Left ventricle myocardium superior (tissue), 1 donor: Measurements from ENCODE around the gene CR1. TPM values are rescaled to one million over a fixed set of nuclear protein-coding genes. Genes with fewer than 3 reads are reported as not detected.
"Not testable (repeated sequence)": the region's sequence is repeated elsewhere in the genome, so short reads cannot be mapped to it uniquely, and the experiment has no call there.

Source experiments
- ATAC-seq: fragments of 200-7000 bp; cut with Tn5 transposase; one replicate; pipeline ENCODE4 v1.9.1; 2020; ENCODE audit warnings: mild to moderate bottlenecking, moderate library complexity
- DNase-seq: peaks from one replicate; pipeline ENCODE4 v3.0.0-alpha.2; 2020
- intact Hi-C: fragments of 100-400 bp; cut with micrococcal nuclease; formaldehyde crosslinking; loops from one replicate; pipeline ENCODE4 v1.11.0; 2022
- total RNA-seq: library from RNA; stranded (reverse); fragmentation: NEBNext Ultra II Directional; extraction: Animal tissue kit (Norgen Biotek cat#: 25700); gene quantifications from one replicate; pipeline ENCODE4 v1.2.1, GENCODE V29; 2021
- donor health status: DM: no; HTN: yes; CAD: no; lungs with severe emphysema.

The CR1 gene
- total RNA-seq, 1 donor from 2014 or later: 2.2 TPM

DNA sequence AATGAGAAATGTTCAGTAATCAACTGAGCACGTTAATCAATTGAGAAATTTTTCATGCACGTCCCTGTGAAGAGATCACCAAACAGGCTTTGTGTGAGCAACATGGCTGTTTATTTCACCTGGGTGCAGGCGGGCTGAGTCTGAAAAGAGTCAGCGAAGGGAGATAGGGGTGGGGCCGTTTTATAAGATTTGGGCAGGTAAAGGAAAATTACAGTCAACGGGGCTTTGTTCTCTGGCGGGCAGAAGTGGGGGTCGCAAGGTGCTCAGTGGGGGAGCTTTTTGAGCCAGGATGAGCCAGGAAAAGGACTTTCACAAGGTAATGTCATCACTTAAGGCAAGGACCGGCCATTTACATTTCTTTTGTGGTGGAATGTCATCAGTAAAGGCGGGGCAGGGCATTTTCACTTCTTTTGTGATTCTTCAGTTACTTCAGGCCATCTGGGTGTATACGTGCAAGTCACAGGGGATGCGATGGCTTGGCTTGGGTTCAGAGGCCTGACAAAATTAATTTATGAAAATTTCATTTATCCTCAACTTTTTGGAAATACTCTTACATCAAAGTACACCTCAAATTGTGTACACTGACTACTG lies 137.8 kb downstream of the CR1 start:
- intact Hi-C loops, DNase-seq, ATAC-seq: not testable (repeated sequence)

DNA sequence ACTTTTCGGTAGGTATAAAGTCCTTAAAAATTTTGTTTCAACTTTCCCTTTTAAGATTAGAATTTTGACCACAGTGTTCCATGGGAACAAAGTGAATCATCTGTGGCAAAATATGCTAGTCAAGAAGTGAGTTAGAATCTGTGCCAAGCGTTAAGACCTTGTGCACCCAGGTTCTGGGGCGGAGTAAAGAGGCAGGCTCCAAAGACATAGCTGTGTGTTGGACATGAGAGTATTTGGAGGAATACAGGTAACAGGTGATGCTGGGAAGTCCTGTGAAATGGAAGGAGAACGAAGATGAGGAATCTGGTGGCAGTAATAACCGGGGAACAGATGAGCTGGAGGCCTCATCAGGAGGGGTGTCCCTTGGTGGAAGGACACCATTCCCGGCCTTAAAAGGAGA lies 138.3 kb downstream of the CR1 start:
- ATAC-seq, intact Hi-C loops, DNase-seq: not testable (repeated sequence)

DNA sequence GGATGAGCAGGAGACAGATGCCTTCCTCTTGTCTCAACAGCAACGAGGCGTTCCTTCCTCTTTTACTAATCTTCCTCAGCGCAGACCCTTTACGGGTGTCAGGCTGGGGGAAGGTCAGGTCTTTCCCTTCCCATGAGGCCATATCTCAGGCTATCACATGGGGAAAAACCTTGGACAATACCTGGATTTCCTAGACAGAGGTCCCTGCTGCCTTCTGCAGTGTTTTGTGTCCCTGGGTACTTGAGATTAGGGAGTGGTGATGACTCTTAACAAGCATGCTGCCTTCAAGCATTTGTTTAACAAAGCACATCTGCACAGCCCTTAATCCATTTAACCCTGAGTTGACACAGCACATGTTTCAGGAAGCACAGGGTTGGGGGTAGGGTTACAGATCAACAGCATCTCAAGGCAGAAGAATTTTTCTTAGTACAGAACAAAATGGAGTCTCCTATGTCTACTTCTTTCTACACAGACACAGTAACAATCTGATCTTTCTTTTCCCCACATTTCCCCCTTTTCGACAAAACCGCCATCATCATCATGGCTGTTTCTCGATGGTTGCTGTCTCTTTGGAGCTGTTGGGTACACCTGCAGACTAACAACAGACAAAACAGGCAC lies 139.7 kb downstream of the CR1 start:
- DNase-seq, intact Hi-C loops, ATAC-seq: not testable (repeated sequence)

DNA sequence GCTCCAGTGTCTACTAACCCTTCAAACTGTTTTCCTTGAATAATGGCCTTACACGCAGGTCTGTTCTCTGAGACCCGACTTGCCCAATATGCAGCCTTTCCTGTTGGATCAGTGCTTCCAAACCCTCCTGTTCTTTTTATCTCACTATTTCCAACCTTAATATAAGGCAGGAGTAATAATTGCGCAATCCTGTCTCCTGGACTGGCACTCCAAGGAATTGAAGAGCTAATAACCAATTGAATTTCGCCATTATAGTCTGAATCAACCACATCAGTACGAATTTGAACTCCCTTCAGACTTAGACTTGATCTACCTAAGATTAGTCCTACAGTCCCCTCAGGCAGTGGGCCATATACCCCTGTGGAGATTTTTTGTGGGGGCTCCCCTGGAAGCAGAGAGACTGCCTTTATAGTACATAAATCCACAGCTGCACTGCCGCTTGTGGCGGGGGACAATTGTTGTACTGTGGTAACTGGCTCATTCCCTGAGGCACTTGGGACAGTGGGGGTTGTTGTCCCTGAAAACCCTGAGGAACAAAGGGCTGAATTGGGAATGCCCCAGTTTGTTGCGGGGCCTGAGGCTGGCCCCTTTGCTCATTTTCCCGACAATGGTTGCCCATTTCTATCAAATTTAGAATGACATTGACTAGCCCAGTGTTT lies 142.7 kb downstream of the CR1 start:
- ATAC-seq, DNase-seq, intact Hi-C loops: not testable (repeated sequence)

DNA sequence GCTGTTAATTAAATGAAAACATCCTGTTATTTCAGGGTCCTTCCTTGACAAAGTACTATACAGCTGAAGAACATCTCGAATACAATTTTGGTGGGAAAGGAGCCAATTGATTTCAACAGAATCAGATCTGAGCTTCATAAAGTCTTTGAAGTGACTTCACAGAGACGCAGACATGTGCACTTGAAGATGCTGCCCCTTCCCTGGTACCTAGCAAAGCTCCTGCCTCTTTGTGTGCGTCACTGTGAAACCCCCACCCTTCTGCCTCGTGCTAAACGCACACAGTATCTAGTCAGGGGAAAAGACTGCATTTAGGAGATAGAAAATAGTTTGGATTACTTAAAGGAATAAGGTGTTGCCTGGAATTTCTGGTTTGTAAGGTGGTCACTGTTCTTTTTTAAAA lies 143.4 kb downstream of the CR1 start:
- intact Hi-C loops, ATAC-seq, DNase-seq: not testable (repeated sequence)

DNA sequence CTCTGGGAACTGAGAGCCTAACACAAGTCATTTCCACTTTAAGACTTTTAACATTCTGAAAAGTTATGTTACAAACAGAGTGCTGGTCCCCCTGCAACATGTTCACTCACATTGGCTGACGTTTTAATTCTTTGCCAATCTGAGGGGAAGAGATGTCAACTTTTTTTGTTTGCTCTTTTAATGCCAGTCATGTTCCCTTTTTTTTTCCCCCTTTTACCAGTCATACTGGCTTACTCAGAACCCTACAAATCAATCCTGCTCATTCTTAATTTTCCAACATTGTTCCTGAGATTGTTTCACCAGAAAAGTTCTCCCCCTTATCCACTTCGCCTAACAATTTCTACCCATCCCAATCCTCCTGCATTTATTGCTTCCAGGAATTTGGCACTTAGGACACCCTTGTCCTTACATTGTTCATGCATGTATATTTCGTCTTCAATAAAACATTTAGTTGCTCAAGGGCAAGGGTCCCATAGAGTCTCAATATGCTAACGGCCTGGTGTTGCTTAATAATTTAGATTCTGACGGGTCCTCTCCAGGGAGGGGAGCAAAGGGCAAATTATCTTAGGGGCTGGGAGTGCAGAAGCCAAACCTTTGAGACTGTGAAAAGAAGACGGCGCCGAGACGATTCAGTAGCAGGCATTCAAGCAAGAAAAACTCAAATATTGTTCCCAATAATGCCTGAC lies 148.4 kb downstream of the CR1 start:
- DNase-seq (no peak), ATAC-seq (no peak)
- intact Hi-C loops: no loop called here

DNA sequence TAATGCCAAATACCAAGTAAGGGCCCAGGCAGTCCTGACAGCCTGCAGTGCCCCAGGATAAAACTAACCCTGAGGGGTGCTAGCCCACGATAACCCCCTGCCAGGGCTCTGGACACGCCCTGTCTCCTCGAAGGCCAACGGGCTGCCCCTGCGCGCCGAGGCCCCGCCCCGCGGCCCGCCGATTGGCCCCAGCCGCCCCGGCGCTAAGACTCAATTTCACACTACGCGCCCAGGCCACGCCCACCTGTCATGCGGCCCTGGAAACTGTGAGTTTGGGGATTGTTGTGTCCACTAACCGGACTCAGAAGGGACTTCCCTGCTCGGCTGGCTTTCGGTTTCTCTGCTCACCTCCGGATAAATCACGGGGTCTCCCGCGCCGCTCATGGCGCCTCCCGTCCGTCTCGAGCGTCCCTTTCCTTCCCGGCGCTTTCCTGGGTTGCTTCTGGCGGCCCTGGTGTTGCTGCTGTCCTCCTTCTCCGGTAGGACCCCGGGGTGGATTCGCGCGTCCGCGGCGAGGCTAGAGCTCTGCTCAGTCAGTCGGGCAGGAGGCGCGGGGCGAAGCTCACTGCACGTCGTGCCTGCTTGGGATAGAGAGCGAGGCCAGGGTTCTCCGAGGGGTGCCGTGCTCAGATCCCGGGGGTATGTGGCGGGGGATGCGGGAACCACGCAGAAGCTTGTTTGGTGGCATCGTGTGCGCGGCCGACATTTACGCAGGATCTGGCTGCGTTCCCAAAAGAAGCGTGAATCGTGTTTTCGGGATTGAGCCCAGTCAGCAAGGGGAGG lies 149.1 kb downstream of the CR1 start, which contains the start of gene CR1L:
CR1L (plus strand) TSS at position 282 of the 783 bp plus-strand sequence; CDS start at position 383, 101 bp downstream.
- ATAC-seq: peak; percentile 100
- DNase-seq: peak; percentile 88
- intact Hi-C loops: no loop called here

DNA sequence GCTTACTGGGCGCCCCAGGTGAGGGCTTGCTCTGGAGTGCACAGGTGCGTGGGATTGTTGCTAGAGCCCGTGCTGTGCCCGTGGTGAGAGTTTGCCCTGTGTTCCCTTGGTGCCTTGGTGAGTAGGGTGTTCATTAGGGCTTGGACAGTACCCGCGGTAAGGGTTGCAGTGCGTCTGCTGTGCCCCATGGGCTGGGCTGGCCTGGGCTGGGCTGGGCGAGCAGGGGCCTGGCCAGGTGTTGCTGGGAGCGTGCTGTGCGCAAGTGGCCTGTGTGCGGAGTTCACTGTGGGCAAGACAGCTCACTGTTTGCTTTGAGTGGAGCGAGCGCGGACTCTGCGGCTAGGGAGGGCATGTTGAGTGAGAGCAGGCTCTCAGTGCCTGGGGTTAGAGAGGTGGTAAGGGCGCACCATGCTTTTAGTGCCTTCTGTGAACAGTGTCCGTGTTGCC lies 149.7 kb downstream of the CR1 start:
- peak; percentile 13 for ATAC-seq
- intact Hi-C loops: no loop called here
- no peak for DNase-seq

DNA sequence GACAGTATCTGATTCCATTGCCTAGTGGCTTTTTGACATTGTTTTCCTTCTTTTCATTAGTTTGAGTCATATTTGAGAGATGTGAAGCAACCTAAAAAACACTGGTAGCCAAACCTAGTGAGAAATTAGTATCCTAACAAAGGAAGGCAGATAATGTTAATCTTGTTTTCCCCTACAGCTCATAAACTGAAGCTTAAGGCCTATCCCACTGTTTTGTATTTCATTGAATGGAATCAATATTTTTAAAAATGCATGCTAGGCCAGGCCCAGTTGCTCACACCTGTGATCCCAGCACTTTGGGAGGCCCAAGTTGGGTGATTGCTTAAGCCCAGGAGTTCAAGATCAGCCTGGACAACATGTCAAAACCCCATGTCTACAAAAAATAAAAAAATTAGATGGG lies 150.2 kb downstream of the CR1 start:
- ATAC-seq: no peak
- DNase-seq: no peak
- intact Hi-C loops: no loop called here

DNA sequence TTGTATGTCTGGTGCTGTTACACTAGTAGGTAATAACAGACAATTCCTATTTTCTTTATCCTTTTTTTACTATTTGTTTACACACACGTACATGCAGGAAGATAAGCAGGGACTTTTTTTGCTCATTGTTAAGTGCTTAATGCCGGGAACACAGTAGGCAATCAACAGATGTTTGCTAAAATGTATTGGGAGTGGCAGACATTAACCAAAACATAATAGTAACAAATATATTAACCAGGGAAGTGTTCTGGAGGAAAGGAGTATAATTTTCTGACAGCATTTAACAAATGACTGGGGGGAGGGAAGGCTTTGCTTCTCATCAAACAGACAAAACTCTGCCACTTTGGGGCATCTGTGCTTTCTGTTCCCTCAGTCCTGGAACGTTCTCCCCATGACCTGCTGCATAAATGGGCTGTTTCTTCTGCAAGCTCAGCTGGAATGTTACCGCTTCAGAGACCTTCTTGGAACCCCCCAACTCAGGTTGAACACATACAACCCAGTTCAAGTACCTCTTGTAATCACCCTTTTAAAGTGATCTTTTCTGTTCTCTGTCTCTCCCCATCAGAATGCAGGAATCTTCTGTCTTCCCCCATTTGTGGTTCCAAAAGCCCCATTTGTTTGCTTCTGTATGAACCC lies 151.1 kb downstream of the CR1 start:
- ATAC-seq (no peak), DNase-seq (no peak)
- intact Hi-C loops: no loop called here

DNA sequence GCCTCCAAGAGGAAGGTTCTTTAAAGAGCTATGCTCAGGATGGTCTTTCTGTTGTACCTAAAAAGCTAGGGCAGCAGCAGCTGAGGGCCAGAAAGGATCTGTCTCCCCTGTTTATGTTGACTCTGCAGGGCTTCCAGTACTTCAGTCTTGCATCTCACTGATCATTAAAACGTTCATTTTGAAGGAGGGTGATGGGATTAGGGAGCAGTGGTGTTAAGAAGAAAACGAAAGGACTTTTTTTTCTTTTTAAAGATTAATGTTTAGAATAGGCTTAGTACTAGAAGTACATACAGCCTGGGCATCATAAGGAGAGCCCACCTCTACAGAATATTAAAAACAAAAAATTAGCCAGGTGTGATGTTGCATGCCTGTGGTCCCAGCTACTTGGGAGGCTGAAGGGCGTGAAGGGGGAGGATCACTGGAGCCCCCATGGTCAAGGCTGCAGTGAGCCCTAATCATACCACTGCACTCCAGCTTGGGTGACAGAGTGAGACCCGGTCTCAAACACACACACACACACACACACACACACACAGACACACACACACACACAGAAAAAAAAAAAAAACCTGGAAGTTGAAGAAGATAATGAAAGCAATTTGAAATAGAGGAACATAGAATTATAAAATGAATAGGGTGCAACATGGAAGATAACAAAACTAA lies 151.8 kb downstream of the CR1 start:
- ATAC-seq (no peak), DNase-seq (no peak)
- intact Hi-C loops: no loop called here

DNA sequence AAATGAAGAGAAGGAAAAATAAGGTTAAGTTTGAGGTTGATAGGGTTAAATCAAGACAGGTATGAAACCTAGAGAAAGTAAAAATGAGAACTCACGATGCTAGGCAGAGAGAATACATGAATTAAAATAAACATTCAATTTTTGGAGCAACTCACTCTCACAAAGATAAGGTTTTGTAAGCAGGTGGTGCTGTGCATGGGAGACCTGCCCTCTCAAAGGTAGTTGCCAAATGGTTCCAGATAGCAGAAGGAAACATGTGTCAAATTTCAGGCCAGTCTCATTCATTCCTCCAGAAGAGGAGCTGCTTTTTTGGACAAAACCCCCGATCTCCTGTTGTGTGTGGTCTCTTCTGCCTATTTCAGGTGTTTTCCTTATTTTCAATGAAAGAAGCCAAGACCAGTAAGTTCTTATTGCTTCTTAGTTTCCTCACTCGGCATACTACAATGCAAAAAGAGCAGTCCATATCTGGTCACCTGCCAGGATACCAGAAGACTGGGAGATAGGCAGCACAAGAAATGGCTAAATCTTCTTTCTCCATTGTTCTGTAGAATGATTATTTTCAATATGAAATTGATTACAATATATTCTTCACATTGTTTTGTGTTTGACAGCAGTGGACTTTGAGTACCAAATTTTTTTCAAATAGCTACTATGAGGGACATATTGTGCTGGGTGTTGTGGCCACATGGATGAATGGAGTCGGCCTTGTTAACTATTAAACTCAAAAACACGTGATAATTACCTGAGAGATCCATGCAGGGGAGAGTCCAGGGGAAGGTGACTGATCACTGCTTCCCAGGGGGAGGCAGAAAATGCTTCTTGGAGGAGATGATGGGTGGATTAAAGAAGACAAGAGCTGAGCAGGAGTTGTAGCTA lies 152.6 kb downstream of the CR1 start:
- intact Hi-C loops: no loop called here
- no peak for ATAC-seq
- no peak for DNase-seq

DNA sequence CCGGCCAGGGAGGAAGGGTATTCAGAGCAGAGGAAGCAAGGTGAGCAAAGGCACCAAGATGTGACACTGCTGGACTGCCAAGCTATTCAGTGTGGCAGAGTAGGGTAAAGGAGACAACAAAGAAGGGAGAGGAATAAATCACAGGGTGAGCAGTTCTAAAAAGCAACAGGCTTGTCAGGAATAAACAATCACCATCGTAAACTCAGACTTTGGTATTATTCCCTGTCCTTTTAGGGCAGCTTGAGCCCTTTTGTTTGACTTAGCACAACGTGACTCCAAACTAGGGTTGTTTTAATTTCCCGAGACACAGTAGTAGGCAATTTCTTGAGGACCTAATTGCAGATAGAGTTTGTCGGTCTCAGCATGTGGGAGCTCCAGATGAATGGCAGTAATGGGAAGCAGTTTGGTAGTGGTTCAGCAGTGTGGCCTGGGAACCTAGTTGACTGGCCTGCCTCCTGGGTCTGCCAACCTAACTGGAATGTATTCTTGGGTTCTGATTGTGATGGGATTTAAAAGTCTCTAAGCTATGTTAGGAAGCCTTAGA lies 153.3 kb downstream of the CR1 start:
- no peak for DNase-seq
- intact Hi-C loops: no loop called here
- no peak for ATAC-seq

DNA sequence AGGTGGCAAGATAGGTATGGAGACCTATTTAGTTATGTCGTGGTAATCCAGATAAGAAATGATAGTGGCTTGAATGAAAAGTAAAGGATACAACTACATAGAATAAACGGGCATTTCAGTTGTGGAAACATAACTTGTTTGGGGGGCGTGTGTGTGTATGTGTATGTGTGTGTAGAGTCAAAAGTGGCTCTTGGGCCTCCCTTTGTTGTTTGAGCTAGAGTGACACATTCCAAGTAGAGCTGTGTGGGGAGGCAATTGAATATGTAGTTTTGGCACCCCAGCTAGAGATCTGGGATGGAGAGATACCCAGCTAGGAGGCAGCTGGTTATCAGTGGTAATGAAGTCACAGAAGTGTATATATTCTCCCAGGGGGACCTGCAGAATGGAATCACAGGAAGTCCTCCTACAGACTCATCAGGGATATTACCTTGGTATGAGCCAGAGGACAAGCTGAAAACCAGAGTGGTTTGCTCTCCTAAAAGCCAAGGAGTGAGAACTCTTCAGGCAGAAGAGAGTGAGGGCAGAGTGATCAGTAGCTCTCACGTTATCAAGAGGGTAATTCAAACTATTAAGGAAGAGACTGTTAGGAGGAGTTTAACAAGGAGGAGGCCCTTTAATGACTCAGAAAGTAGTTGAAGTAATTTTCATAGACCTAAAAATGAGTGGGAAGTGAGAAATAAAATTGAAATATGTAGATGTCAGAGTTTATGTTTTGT lies 154.1 kb downstream of the CR1 start:
- ATAC-seq (no peak), DNase-seq (no peak)
- intact Hi-C loops: no loop called here

DNA sequence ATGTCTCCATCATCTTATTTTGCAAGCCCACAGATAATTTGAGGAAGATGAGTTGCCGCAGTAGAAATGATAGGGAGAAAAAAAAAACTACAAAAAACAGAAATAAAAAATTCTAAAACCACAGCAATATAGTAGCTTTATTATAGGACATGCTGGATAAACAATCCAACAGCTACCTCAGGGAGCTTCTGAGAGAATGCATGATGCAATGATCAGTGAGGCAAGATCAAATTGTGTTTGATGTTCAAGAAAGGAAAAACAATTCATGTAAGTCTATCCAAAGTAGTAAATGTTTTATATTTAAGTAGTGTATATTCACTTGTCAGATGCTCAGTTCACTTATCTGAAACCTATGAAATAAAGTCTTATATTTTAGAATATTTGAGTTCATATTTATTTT lies 155.6 kb downstream of the CR1 start:
- ATAC-seq (no peak), DNase-seq (no peak)
- intact Hi-C loops: no loop called here

DNA sequence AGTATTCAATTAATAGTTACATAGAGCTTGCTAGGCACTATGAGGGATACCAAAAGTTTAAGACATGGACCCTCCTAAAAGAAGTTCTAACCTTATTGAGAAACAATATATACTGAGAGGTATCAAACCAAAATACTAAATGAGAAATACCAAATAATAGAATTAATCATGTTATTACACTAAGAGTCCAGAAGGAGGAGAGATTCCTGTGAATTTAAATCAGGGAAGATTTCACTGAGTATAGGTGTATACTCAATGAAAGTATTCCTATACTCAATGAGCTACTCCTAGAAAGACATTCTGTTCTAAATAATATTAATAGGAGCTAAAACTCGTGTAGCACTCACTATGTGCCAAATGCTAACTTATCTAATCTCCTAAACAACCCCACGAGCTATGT lies 158.4 kb downstream of the CR1 start:
- DNase-seq (no peak), ATAC-seq (no peak)
- intact Hi-C loops: no loop called here
